ENCODE results near the gene NELL1.

Gene NELL1

GRCh38 chr11:20669820-20670684 is 666 bp downstream of the NELL1 start:
- DNase-seq = no peak

- no peak for DNase-seq
Observed at GRCh38 chr11:20670932-20671403, 1.6 kb downstream of the NELL1 start.

- no peak for DNase-seq
Observed at GRCh38 chr11:20671856-20672546, 2.6 kb downstream of the NELL1 start.

GRCh38 chr11:20672575-20672974 is 3.2 kb downstream of the NELL1 start:
- DNase-seq = no peak

GRCh38 chr11:20676658-20677057 is 7.3 kb downstream of the NELL1 start:
- no peak for DNase-seq

GRCh38 chr11:20688761-20689160 is 19.4 kb downstream of the NELL1 start:
- no peak for DNase-seq

- no peak for DNase-seq
Observed at GRCh38 chr11:20707876-20708275, 38.5 kb downstream of the NELL1 start.

GRCh38 chr11:20712912-20713311 is 43.5 kb downstream of the NELL1 start:
- DNase-seq = no peak

GRCh38 chr11:20715464-20715863 is 46.1 kb downstream of the NELL1 start:
- DNase-seq = no peak

GRCh38 chr11:20715931-20716330 is 46.5 kb downstream of the NELL1 start:
- DNase-seq = no peak

GRCh38 chr11:20719821-20720220 is 50.4 kb downstream of the NELL1 start:
- DNase-seq = no peak

- no peak for DNase-seq
Observed at GRCh38 chr11:20723366-20723765, 54.0 kb downstream of the NELL1 start.

GRCh38 chr11:20729597-20730105 is 60.3 kb downstream of the NELL1 start:
- no peak for DNase-seq

GRCh38 chr11:20731676-20732215 is 62.4 kb downstream of the NELL1 start:
- no peak for DNase-seq

- no peak for DNase-seq
Observed at GRCh38 chr11:20739107-20739506, 69.7 kb downstream of the NELL1 start.

- DNase-seq = no peak
Observed at GRCh38 chr11:20739577-20739976, 70.2 kb downstream of the NELL1 start.

- no peak for DNase-seq
Observed at GRCh38 chr11:20754933-20755332, 85.5 kb downstream of the NELL1 start.

- DNase-seq = no peak
Observed at GRCh38 chr11:20759541-20759940, 90.2 kb downstream of the NELL1 start.

- no peak for DNase-seq
Observed at GRCh38 chr11:20760811-20761210, 91.4 kb downstream of the NELL1 start.

- DNase-seq = no peak
Observed at GRCh38 chr11:20762116-20762844, 92.9 kb downstream of the NELL1 start.

- no peak for DNase-seq
Observed at GRCh38 chr11:20762980-20763379, 93.6 kb downstream of the NELL1 start.

GRCh38 chr11:20770414-20770946 is 101.1 kb downstream of the NELL1 start:
- DNase-seq = no peak

- no peak for DNase-seq
Observed at GRCh38 chr11:20771026-20771425, 101.6 kb downstream of the NELL1 start.
